ENCODE measurements around the gene IGFN1. TPM values are rescaled to one million over a fixed set of nuclear protein-coding genes. Genes with fewer than 3 reads are reported as not detected.

Gene IGFN1
- total RNA-seq, 3 donors from 2014 or later, result 0.03 to 0.32 (median 0.10) TPM

DNA sequence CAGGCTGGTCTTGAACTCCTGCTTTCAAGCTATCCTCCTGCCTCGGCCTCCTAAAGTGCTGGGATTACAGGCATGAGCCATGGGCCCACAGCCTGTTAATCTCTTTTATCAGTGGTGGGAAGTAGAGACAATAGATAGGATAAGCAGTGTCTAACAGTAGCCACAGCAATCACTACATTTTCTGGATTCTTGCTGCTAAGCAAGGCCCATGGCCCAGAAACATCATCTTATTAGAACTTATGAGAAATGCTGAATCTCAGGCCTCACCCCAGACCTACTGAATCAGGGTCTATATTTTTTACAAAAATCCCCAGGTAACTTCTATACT is 29.7 kb downstream of the IGFN1 start:
- intact Hi-C loops (cut with DNase I, micrococcal nuclease), result no loop called here
- ATAC-seq, result no peak

GRCh38 chr1:201221201-201221846 is 30.7 kb downstream of the IGFN1 start:
- Histone ChIP-seq H3K36me3 (ENCODE audit: low read depth) (no peaks in the 10 kb centered on the region), H3K4me1 (ENCODE audit: low read depth) (peaks cover 6% of the 10 kb centered on the region), H3K9me3 (no peaks in the 10 kb centered on the region), H3K4me3 (no peak overlapping the region)
- DNase-seq, result no peak
- ATAC-seq, result no peak
- intact Hi-C loops (cut with DNase I, micrococcal nuclease), result no loop called here
- TF ChIP-seq, protein P1, sequence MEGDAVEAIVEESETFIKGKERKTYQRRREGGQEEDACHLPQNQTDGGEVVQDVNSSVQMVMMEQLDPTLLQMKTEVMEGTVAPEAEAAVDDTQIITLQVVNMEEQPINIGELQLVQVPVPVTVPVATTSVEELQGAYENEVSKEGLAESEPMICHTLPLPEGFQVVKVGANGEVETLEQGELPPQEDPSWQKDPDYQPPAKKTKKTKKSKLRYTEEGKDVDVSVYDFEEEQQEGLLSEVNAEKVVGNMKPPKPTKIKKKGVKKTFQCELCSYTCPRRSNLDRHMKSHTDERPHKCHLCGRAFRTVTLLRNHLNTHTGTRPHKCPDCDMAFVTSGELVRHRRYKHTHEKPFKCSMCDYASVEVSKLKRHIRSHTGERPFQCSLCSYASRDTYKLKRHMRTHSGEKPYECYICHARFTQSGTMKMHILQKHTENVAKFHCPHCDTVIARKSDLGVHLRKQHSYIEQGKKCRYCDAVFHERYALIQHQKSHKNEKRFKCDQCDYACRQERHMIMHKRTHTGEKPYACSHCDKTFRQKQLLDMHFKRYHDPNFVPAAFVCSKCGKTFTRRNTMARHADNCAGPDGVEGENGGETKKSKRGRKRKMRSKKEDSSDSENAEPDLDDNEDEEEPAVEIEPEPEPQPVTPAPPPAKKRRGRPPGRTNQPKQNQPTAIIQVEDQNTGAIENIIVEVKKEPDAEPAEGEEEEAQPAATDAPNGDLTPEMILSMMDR (IDR thresholded peaks at IDR 0.05), result no peak

More for the DNA sequence above, 29.7 kb downstream of the IGFN1 start:
- TF ChIP-seq, protein P1 (IDR thresholded peaks at IDR 0.05), result no peak
- H3K4me1 ChIP-seq (ENCODE audit: low read depth), result peaks cover 6% of the 10 kb centered on the region
- no peak overlapping the region for H3K4me3 ChIP-seq
- no peak for DNase-seq
- H3K9me3 ChIP-seq, result no peaks in the 10 kb centered on the region
- H3K36me3 ChIP-seq (ENCODE audit: low read depth), result no peaks in the 10 kb centered on the region

GRCh38 chr1:201222125-201222524 is 31.5 kb downstream of the IGFN1 start:
- no peaks in the 10 kb centered on the region for H3K36me3 ChIP-seq (ENCODE audit: low read depth)
- intact Hi-C loops (cut with DNase I, micrococcal nuclease), result no loop called here
- TF ChIP-seq, protein P1 (IDR thresholded peaks at IDR 0.05), result no peak
- H3K4me3 ChIP-seq, result no peak overlapping the region
- DNase-seq (peak in 1 of 3 donors; percentile 28), ATAC-seq (peak; percentile 91)
- no peaks in the 10 kb centered on the region for H3K9me3 ChIP-seq
- peaks cover 6% of the 10 kb centered on the region for H3K4me1 ChIP-seq (ENCODE audit: low read depth)

DNA sequence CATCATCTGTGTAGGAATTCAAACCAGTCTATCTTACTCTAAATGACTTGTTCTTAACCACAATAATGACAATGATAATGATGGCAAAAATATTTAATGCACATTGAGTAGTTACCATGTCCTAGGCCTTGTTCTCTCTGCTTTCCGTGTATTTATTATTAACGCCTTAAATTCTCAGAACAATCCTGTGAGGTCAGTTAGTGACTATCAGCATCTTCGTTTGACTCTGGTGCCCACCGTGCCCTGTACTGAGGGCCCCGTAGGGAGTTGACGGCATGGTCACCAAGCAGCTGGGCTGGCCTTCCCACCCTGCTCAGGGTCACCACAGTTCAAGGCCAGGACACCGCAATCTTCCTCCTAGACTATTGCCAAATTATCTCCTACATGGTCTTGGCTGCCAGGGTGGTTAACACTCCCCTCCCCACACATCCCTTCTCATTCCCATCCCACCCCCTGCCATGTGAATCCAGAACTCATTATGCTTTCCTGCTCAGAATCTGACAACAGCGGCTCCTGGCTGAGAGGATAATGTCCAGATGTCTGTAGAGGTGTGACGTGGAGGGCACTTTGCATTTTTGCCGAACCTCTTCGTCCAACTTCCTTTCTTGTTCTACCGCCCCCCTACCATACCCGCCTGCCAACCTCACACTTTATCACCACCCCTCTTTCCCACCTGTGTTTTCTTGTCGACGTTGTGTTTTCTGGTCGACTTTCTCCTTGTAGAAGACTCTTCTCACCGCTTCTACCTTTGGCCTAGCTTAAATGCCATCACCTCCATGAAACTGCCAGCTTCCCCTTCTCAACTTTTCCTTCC is 33.4 kb downstream of the IGFN1 start:
- no peak for DNase-seq
- no peaks in the 10 kb centered on the region for H3K9me3 ChIP-seq
- intact Hi-C loops (cut with DNase I, micrococcal nuclease), result no loop called here
- H3K4me3 ChIP-seq, result no peak overlapping the region
- TF ChIP-seq, protein P1 (IDR thresholded peaks at IDR 0.05), result no peak
- H3K36me3 ChIP-seq (ENCODE audit: low read depth), result no peaks in the 10 kb centered on the region
- peaks cover 6% of the 10 kb centered on the region for H3K4me1 ChIP-seq (ENCODE audit: low read depth)
- ATAC-seq, result no peak

GRCh38 chr1:201224666-201225370 is 34.2 kb downstream of the IGFN1 start:
- no peaks in the 10 kb centered on the region for H3K9me3 ChIP-seq
- H3K4me3 ChIP-seq, result no peak overlapping the region
- intact Hi-C loops (cut with DNase I, micrococcal nuclease), result no loop called here
- ATAC-seq (no peak), DNase-seq (no peak)
- TF ChIP-seq, protein P1 (IDR thresholded peaks at IDR 0.05), result no peak
- H3K36me3 ChIP-seq (ENCODE audit: low read depth), result no peaks in the 10 kb centered on the region
- peaks cover 6% of the 10 kb centered on the region for H3K4me1 ChIP-seq (ENCODE audit: low read depth)

Data from mucosa of descending colon (tissue), 3 donors.